OCI-LY7 (cell line): Measurements from ENCODE around the gene KCNJ5. TPM values are rescaled to one million over a fixed set of nuclear protein-coding genes. Genes with fewer than 3 reads are reported as not detected.

Experiments used
- BruUV-seq: library from RNA; stranded (reverse); fragments of 400-500 nt; replicated peaks from 2 replicates; lab custom pipeline; 2021; lab: Mats Ljungman, UMichigan
- CTCF ChIA-PET: fragments of 300-600 bp; sonication (Branson Sonifier 250); formaldehyde crosslinking; loops from one replicate; lab custom pipeline; 2022; ENCODE audit warnings: antibody characterized with exemption; ENCODE audit not compliant: unreplicated experiment; lab: Charles Lee
- POLR2A ChIA-PET: fragments of 300-600 bp; sonication (Branson Sonifier 250); formaldehyde crosslinking; loops from one replicate; lab custom pipeline; 2022; ENCODE audit warnings: antibody characterized with exemption; lab: Charles Lee
- DNase-seq: peaks from one replicate; pipeline ENCODE4 v3.0.0-alpha.2; 2015; ENCODE audit warnings: low spot score
- H2AFZ ChIP-seq: fragments of 200-600 bp; sonication (generic), shearing (Covaris generic); 2 replicates; pipeline ENCODE4 v1.6.1; 2014; ENCODE audit warnings: mild to moderate bottlenecking, antibody characterized with exemption, low read length, moderate library complexity
- H3K27ac ChIP-seq: fragments of 200-600 bp; sonication (generic); 2 replicates; pipeline ENCODE4 v1.5.1; 2014; ENCODE audit warnings: mixed run types, low read depth, mild to moderate bottlenecking, moderate library complexity, low read length, inconsistent platforms; ENCODE audit not compliant: poor library complexity, severe bottlenecking
- H3K36me3 ChIP-seq: fragments of 200-600 bp; sonication (generic); 2 replicates; pipeline ENCODE4 v1.6.1; 2014; ENCODE audit warnings: mild to moderate bottlenecking, antibody characterized with exemption, low read length, moderate library complexity, mixed read lengths; ENCODE audit not compliant: insufficient read depth
- H3K4me1 ChIP-seq: fragments of 200-600 bp; sonication (generic); 2 replicates; pipeline ENCODE4 v1.5.1; 2014; ENCODE audit warnings: mild to moderate bottlenecking, low read length; ENCODE audit not compliant: insufficient read depth, poor library complexity, severe bottlenecking
- H3K4me2 ChIP-seq: fragments of 200-600 bp; sonication (generic); 2 replicates; pipeline ENCODE4 v1.6.1; 2014; ENCODE audit warnings: mild to moderate bottlenecking, low read length
- H3K4me3 ChIP-seq: fragments of 200-600 bp; sonication (generic); 2 replicates; pipeline ENCODE4 v1.5.1; 2014; ENCODE audit warnings: mild to moderate bottlenecking, low read depth, low read length; ENCODE audit not compliant: poor library complexity, severe bottlenecking
- H3K79me2 ChIP-seq: fragments of 200-600 bp; sonication (generic); 2 replicates; pipeline ENCODE4 v1.6.1; 2016; ENCODE audit warnings: low read depth, mild to moderate bottlenecking, low read length, moderate library complexity, mixed read lengths; ENCODE audit not compliant: insufficient read depth
- H3K9me2 ChIP-seq: fragments of 200-600 bp; sonication (generic); 2 replicates; pipeline ENCODE4 v1.6.1; 2016; ENCODE audit warnings: mild to moderate bottlenecking, low read length, mixed read lengths; ENCODE audit not compliant: insufficient read depth
- H3K9me3 ChIP-seq: fragments of 200-600 bp; sonication (generic); 2 replicates; pipeline ENCODE4 v1.6.1; 2014; ENCODE audit warnings: mild to moderate bottlenecking, mixed run types, low read length, mixed read lengths
- H4K20me1 ChIP-seq: fragments of 200-600 bp; sonication (generic); 2 replicates; pipeline ENCODE4 v1.6.1; 2014; ENCODE audit warnings: mild to moderate bottlenecking, antibody characterized with exemption, low read length, moderate library complexity, mixed read lengths; ENCODE audit not compliant: insufficient read depth
- CTCF ChIP-seq: fragments of 200-600 bp; sonication (generic); conservative IDR thresholded peaks from 2 replicates; pipeline ENCODE4 v1.5.1; 2014; ENCODE audit warnings: mild to moderate bottlenecking, antibody characterized with exemption, low read length, moderate library complexity, mixed read lengths
- EZH2phosphoT487 ChIP-seq: fragments of 200-600 bp; sonication (generic); IDR thresholded peaks from 2 replicates; pipeline ENCODE4 v1.6.1; 2018; ENCODE audit warnings: low read depth, borderline replicate concordance, mild to moderate bottlenecking, mixed run types, antibody characterized with exemption, low read length, moderate library complexity, mixed read lengths
- intact Hi-C: fragments of 100-400 bp; cut with micrococcal nuclease; formaldehyde crosslinking; loops from one replicate; pipeline ENCODE4 v1.10.0; 2022; ENCODE audit not compliant: unreplicated experiment
- total RNA-seq, 2 experiments: library from RNA; depleted of rRNA in 1 of 2; stranded (reverse); fragments of >200 nt in 1 of 2; shearing (Covaris generic) in 1 of 2; gene quantifications; 2 replicates each; pipeline ENCODE4 v1.2.3, GENCODE V29; 2014 to 2022

KCNJ5 gene
- total RNA-seq, 2 experiments from 2014 or later, result not detected

- H3K9me2 ChIP-seq, result no peaks in the 10 kb centered on the region
- POLR2A ChIA-PET, result interaction anchor here (1.0 to 1.3 kb wide), 2 partner anchors 12 to 26 kb away, joined by 3 to 4 read pairs; no protein-coding TSS in a partner anchor
- H4K20me1 ChIP-seq, result no peaks in the 10 kb centered on the region
- H3K79me2 ChIP-seq, result no peaks in the 10 kb centered on the region
- no TSS peak for BruUV-seq
- intact Hi-C loops, result no loop called here
- no peak for TF ChIP-seq EZH2phosphoT487
- no peak for TF ChIP-seq CTCF
- no peaks in the 10 kb centered on the region for H3K9me3 ChIP-seq
- no peak for DNase-seq
- H3K27ac ChIP-seq, result no peak overlapping the region
- CTCF ChIA-PET, result no interaction called here
- H3K36me3 ChIP-seq, result no peaks in the 10 kb centered on the region
- H2AFZ ChIP-seq, result no peak overlapping the region
- no peak overlapping the region for H3K4me3 ChIP-seq
- peaks cover 2% of the 10 kb centered on the region for H3K4me1 ChIP-seq
- no peak overlapping the region for H3K4me2 ChIP-seq
These were observed 37.6 kb upstream of the KCNJ5 start for GRCh38 chr11:128853559-128853958.

- BruUV-seq, result no TSS peak
- intact Hi-C loops, result no loop called here
- ChIA-PET CTCF (interaction anchor here (1.0 kb wide), 3 partner anchors 9 to 24 kb away, joined by 3 to 4 read pairs (median 4); no protein-coding TSS in a partner anchor), POLR2A (no interaction called here)
- no peak for TF ChIP-seq CTCF
- no peak for TF ChIP-seq EZH2phosphoT487
- no peaks in the 10 kb centered on the region for H3K36me3 ChIP-seq
- no peaks in the 10 kb centered on the region for H4K20me1 ChIP-seq
- no peak overlapping the region for H3K4me3 ChIP-seq
- no peaks in the 10 kb centered on the region for H3K9me3 ChIP-seq
- no peak for DNase-seq
- H3K9me2 ChIP-seq, result no peaks in the 10 kb centered on the region
- no peak overlapping the region for H3K27ac ChIP-seq
- H3K79me2 ChIP-seq, result no peaks in the 10 kb centered on the region
- no peak overlapping the region for H3K4me2 ChIP-seq
- no peak overlapping the region for H2AFZ ChIP-seq
- no peaks in the 10 kb centered on the region for H3K4me1 ChIP-seq
These were observed 36.3 kb upstream of the KCNJ5 start for GRCh38 chr11:128854841-128855240.

GRCh38 chr11:128856241-128856640 lies 34.9 kb upstream of the KCNJ5 start:
- TF ChIP-seq EZH2phosphoT487 (no peak), CTCF (no peak)
- no peak overlapping the region for H3K27ac ChIP-seq
- H3K79me2 ChIP-seq, result no peaks in the 10 kb centered on the region
- H3K4me1 ChIP-seq, result no peaks in the 10 kb centered on the region
- intact Hi-C loops, result no loop called here
- POLR2A ChIA-PET, result interaction anchor here (1.5 kb wide), 1 partner anchor 12 kb away, joined by 5 read pairs; no protein-coding TSS in a partner anchor
- H4K20me1 ChIP-seq, result no peaks in the 10 kb centered on the region
- no peak overlapping the region for H3K4me3 ChIP-seq
- BruUV-seq, result no TSS peak
- no peak overlapping the region for H2AFZ ChIP-seq
- H3K4me2 ChIP-seq, result no peak overlapping the region
- CTCF ChIA-PET, result interaction anchor here (0.5 kb wide), 1 partner anchor 604 kb away, joined by 3 read pairs; no protein-coding TSS in a partner anchor
- no peaks in the 10 kb centered on the region for H3K9me3 ChIP-seq
- no peaks in the 10 kb centered on the region for H3K36me3 ChIP-seq
- DNase-seq, result no peak
- H3K9me2 ChIP-seq, result no peaks in the 10 kb centered on the region
